ENCODE data around the gene GJB4. TPM values are rescaled to one million over a fixed set of nuclear protein-coding genes. Genes with fewer than 3 reads are reported as not detected.
A peak's percentile ranks its signal among the peaks of the same experiment; 100 is the strongest.

The GJB4 gene
- total and polyA plus RNA-seq, 2 donors (not counting 1 experiment from before 2014, with no cell fraction given): not detected

DNA sequence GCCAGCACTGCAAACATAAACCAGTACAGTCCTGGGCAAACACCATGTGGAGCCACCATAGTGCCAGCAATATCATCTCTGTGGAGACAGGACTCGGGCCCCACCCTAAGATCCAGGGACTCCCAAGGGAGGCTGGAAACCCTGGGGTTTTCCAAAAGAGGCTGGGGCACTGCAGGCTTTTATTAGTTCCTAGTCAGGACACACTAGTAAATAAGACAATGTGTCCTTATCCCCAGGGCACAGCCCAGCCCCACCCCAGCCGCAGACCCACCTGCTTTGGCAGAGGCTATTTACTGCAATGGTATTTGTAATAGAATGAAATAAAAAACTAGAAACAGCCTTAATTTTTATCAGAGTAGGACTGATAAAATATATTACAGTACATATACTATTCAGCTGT lies 21.0 kb downstream of the GJB4 start:
- ChIA-PET POLR2A (no interaction called here), CTCF (interaction anchor here (0.8 kb wide), 1 partner anchor 10 kb away, joined by 3 read pairs; no protein-coding TSS in a partner anchor)
- Mint-ChIP-seq H3K4me1 (peaks cover 7% of the 10 kb centered on the region), H3K27ac (no peak overlapping the region), H3K4me3 (no peak overlapping the region), H3K9me3 (ENCODE audit: insufficient read depth) (no peaks in the 10 kb centered on the region), H3K27me3 (peaks cover 49% of the 10 kb centered on the region)
- H4K20me1 ChIP-seq (ENCODE audit: control insufficient read depth, insufficient read depth, low read length, poor library complexity, severe bottlenecking): no peaks in the 10 kb centered on the region
- no peak overlapping the region for H3K9ac ChIP-seq (ENCODE audit: low read length)
- ATAC-seq (ENCODE audit: low read depth) (no peak), DNase-seq (no peak)
- intact Hi-C loops (cut with micrococcal nuclease): no loop called here
- WGBS (ENCODE audit: insufficient coverage): 100% methylated on average over 1 of the region's 2 CpGs
- H3K79me2 ChIP-seq (ENCODE audit: control insufficient read depth, insufficient read depth, low read length): no peaks in the 10 kb centered on the region
- H3K27me3 ChIP-seq (replicated peaks in 1 of 4; ENCODE audit: control extremely low read depth in 1 of 4, control insufficient read depth in 3 of 4, insufficient read depth in 4 of 4, low read length in 3 of 4): peaks cover 0 to 39% (median 10%) of the 10 kb centered on the region in 4 experiments
- H3K4me2 ChIP-seq (replicated peaks; ENCODE audit: low read depth, low read length, poor library complexity, severe bottlenecking): no peak overlapping the region
- TF ChIP-seq EZH2 (IDR thresholded peaks at IDR 0.05; ENCODE audit: borderline replicate concordance, insufficient read depth, low read depth, low read length, poor library complexity, severe bottlenecking): no peak
- TF ChIP-seq, protein P1, sequence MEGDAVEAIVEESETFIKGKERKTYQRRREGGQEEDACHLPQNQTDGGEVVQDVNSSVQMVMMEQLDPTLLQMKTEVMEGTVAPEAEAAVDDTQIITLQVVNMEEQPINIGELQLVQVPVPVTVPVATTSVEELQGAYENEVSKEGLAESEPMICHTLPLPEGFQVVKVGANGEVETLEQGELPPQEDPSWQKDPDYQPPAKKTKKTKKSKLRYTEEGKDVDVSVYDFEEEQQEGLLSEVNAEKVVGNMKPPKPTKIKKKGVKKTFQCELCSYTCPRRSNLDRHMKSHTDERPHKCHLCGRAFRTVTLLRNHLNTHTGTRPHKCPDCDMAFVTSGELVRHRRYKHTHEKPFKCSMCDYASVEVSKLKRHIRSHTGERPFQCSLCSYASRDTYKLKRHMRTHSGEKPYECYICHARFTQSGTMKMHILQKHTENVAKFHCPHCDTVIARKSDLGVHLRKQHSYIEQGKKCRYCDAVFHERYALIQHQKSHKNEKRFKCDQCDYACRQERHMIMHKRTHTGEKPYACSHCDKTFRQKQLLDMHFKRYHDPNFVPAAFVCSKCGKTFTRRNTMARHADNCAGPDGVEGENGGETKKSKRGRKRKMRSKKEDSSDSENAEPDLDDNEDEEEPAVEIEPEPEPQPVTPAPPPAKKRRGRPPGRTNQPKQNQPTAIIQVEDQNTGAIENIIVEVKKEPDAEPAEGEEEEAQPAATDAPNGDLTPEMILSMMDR (IDR thresholded peaks at IDR 0.05): no peak
- H3K4me3 ChIP-seq (ENCODE audit: control extremely low read depth in 1 of 5, extremely low read depth in 1 of 5, insufficient read depth in 1 of 5, low read depth in 2 of 5, low read length in 4 of 5): no peak overlapping the region
- H3K27ac ChIP-seq (ENCODE audit: low read length in 2 of 2): no peak overlapping the region
- no peaks in the 10 kb centered on the region for H3K36me3 ChIP-seq (replicated peaks in 1 of 2; ENCODE audit: control extremely low read depth in 1 of 2, control insufficient read depth in 1 of 2, extremely low read depth in 1 of 2, insufficient read depth in 2 of 2, low read length in 1 of 2)
- H3K9me3 ChIP-seq (ENCODE audit: control extremely low read depth in 1 of 3, control insufficient read depth in 2 of 3, insufficient read depth in 1 of 3, low read length in 2 of 3): no peaks in the 10 kb centered on the region
- no peak overlapping the region for H2AFZ ChIP-seq (ENCODE audit: insufficient read depth, low read depth, low read length, poor library complexity, severe bottlenecking)
- H3K4me1 ChIP-seq (ENCODE audit: control insufficient read depth in 2 of 2, insufficient read depth in 2 of 2, low read length in 2 of 2): peaks cover 2 to 13% of the 10 kb centered on the region in 2 donors

DNA sequence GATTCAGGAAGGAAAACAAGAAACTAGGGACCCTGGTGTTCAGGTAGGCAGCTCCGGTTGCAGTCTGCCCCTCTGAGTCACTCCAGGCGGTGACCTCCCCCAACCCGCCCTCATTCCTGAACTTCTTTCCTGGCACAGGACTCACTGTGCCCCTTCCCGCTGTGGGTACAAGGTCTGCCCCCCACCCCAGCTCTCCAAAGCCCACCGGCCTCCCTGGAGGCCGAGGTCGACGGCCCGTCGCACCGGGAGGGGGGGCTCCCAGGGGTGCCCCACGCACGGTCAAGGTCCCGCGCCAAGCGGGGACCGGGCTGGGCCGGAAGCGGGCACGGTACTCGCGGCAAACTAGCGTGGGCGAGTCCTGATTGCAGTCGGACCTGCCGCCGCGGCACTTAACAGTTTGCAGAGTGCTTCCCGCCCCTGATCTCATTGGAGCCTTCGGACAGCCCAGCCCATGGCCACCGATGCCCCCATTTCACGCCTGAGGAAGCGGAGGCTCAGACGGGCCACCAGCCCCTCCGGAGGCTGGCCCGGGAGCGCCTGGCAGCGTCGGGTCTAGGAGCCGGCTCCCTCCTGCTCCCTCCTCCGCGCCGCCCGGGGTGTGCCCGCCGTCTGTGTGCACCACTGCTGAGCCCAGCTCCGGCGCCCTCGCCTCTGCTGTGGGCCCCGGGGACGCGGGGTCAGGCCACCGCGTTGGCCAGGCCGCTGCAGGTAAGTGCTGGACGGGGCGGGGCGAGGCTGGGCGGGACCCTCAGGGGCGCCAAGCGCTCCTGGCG lies 21.7 kb downstream of the GJB4 start, which contains the start of gene GJB3:
Gene GJB3, plus strand, starts transcription at position 144 of the 773 bp plus-strand sequence. CDS start 3,549 bp downstream, outside the sequence.
- H3K9me3 Mint-ChIP-seq (ENCODE audit: insufficient read depth): no peaks in the 10 kb centered on the region

More for the DNA sequence above, 21.7 kb downstream of the GJB4 start, which contains the start of gene GJB3:
- H3K4me3 Mint-ChIP-seq: peak within 1 kb of the TSS; percentile 20
- H3K4me2 ChIP-seq (replicated peaks; ENCODE audit: low read depth, low read length, poor library complexity, severe bottlenecking): peak within 1 kb of the TSS; percentile 58
- DNase-seq (no peak), ATAC-seq (ENCODE audit: low read depth) (no peak)
- H3K27me3 Mint-ChIP-seq: peaks cover 51% of the 10 kb centered on the region
- H2AFZ ChIP-seq (ENCODE audit: insufficient read depth, low read depth, low read length, poor library complexity, severe bottlenecking): no peak within 1 kb of the TSS
- whole genome bisulfite sequencing (ENCODE audit: insufficient coverage): 7% methylated on average over 62 of the region's 62 CpGs
- POLR2A ChIA-PET: no interaction called here
- TF ChIP-seq, protein P1 (IDR thresholded peaks at IDR 0.05): no peak
- TF ChIP-seq EZH2 (IDR thresholded peaks at IDR 0.05; ENCODE audit: borderline replicate concordance, insufficient read depth, low read depth, low read length, poor library complexity, severe bottlenecking): no peak
- CTCF ChIA-PET: interaction anchor here (0.8 kb wide), 1 partner anchor 10 kb away, joined by 3 read pairs; no protein-coding TSS in a partner anchor
- no peaks in the 10 kb centered on the region for H3K36me3 ChIP-seq (replicated peaks in 1 of 2; ENCODE audit: control extremely low read depth in 1 of 2, control insufficient read depth in 1 of 2, extremely low read depth in 1 of 2, insufficient read depth in 2 of 2, low read length in 1 of 2)
- peaks cover 7% of the 10 kb centered on the region for H3K4me1 Mint-ChIP-seq
- intact Hi-C loops (cut with micrococcal nuclease): no loop called here
- peak within 1 kb of the TSS; percentile 29 for H3K9ac ChIP-seq (ENCODE audit: low read length)
- H4K20me1 ChIP-seq (ENCODE audit: control insufficient read depth, insufficient read depth, low read length, poor library complexity, severe bottlenecking): no peaks in the 10 kb centered on the region
- no peak within 1 kb of the TSS for H3K27ac Mint-ChIP-seq
- H3K4me1 ChIP-seq (ENCODE audit: control insufficient read depth in 2 of 2, insufficient read depth in 2 of 2, low read length in 2 of 2): peaks cover 2 to 13% of the 10 kb centered on the region in 2 donors
- H3K79me2 ChIP-seq (ENCODE audit: control insufficient read depth, insufficient read depth, low read length): no peaks in the 10 kb centered on the region
- no peaks in the 10 kb centered on the region for H3K9me3 ChIP-seq (ENCODE audit: control extremely low read depth in 1 of 3, control insufficient read depth in 2 of 3, insufficient read depth in 1 of 3, low read length in 2 of 3)
- H3K27ac ChIP-seq (ENCODE audit: low read length in 2 of 2): no peak within 1 kb of the TSS
- H3K4me3 ChIP-seq (ENCODE audit: control extremely low read depth in 1 of 5, extremely low read depth in 1 of 5, insufficient read depth in 1 of 5, low read depth in 2 of 5, low read length in 4 of 5): peak within 1 kb of the TSS in 2 of 5 experiments; percentile 9 to 36
- peaks cover 0 to 41% (median 10%) of the 10 kb centered on the region in 4 experiments for H3K27me3 ChIP-seq (replicated peaks in 1 of 4; ENCODE audit: control extremely low read depth in 1 of 4, control insufficient read depth in 3 of 4, insufficient read depth in 4 of 4, low read length in 3 of 4)

Data from B cell (primary cell).